HepG2 (cell line): Measurements from ENCODE around the gene GARIN5A. TPM values are rescaled to one million over a fixed set of nuclear protein-coding genes. Genes with fewer than 3 reads are reported as not detected.

Experiments
- ATAC-seq: fragments of 200-7000 bp; cut with Tn5 transposase; 3 replicates; pipeline ENCODE4 v1.9.1; 2020; ENCODE audit warnings: mild to moderate bottlenecking, moderate library complexity
- BruUV-seq: library from RNA; stranded (reverse); fragments of 400-500 nt; replicated peaks from 2 replicates; lab custom pipeline; 2021; lab: Mats Ljungman, UMichigan
- CTCF ChIA-PET: fragments of 300-600 bp; formaldehyde crosslinking; extraction: SDS; loops from one replicate; lab custom pipeline; 2021; ENCODE audit warnings: low total read pairs, inconsistent platforms, low intra/inter-chr PET ratio; lab: Yijun Ruan, JAX
- POLR2A ChIA-PET: fragments of 350-600 bp; sonication (Branson Sonifier 250); formaldehyde crosslinking; loops from one replicate; lab custom pipeline; 2020; ENCODE audit warnings: antibody characterized with exemption, inconsistent platforms; lab: Yijun Ruan, JAX
- DNase-seq: peaks from one replicate; pipeline ENCODE4 v3.0.0-alpha.2; 2015; ENCODE audit warnings: low spot score
- FAIRE-seq: peaks from 3 replicates; lab custom pipeline; 2011; peaks lifted over from hg19 to GRCh38; lab: Jason Lieb, UNC
- H2AFZ ChIP-seq: one replicate; pipeline ENCODE4 v1.6.1; 2011; ENCODE audit warnings: low read length, inconsistent platforms
- H3K27ac ChIP-seq: fragments of 300-600 bp; 3 replicates; pipeline ENCODE4 v1.8.0; 2011; ENCODE audit warnings: mixed run types, mild to moderate bottlenecking, mixed read lengths, low read length, inconsistent platforms; ENCODE audit not compliant: insufficient read depth; ENCODE audit errors: extremely low read length
- H3K27me3 ChIP-seq, 2 experiments: fragments of 200-600 bp in 1 of 2; 2 replicates in 1 of 2; 3 replicates in 1 of 2; pipeline versions ENCODE4 v1.6.0 to v1.8.0; 2011; ENCODE audit warnings: low read length in 2 of 2, mild to moderate bottlenecking in 2 of 2, moderate library complexity in 2 of 2, inconsistent platforms in 1 of 2; ENCODE audit not compliant: insufficient read depth in 2 of 2, control insufficient read depth in 1 of 2
- H3K36me3 ChIP-seq, 2 experiments: fragments of 200-600 bp in 1 of 2; replicated peaks in 1 of 2; 2 replicates in 1 of 2; 3 replicates in 1 of 2; pipeline versions ENCODE4 v1.5.1 to v1.8.0; 2011; ENCODE audit warnings: low read length in 2 of 2, inconsistent platforms in 1 of 2; ENCODE audit not compliant: insufficient read depth in 2 of 2, control insufficient read depth in 1 of 2
- H3K4me1 ChIP-seq: 2 replicates; pipeline ENCODE4 v1.5.1; 2012; ENCODE audit warnings: low read length, inconsistent platforms; ENCODE audit not compliant: insufficient read depth
- H3K4me2 ChIP-seq: 2 replicates; pipeline ENCODE4 v1.6.0; 2011; ENCODE audit warnings: low read depth, low read length, inconsistent platforms
- H3K4me3 ChIP-seq, 3 experiments: fragments of 200-600 bp in 1 of 3; sonication (generic), shearing (Covaris generic) in 1 of 3; replicated peaks in 1 of 3; 2 replicates each; pipeline ENCODE4 v1.5.1; 2011 to 2016; ENCODE audit warnings: low read length in 3 of 3, inconsistent platforms in 2 of 3, low read depth in 2 of 3, mild to moderate bottlenecking in 2 of 3, control low read depth in 1 of 3, mixed read lengths in 1 of 3; ENCODE audit not compliant: insufficient read depth in 1 of 3
- H3K79me2 ChIP-seq: one replicate; pipeline ENCODE4 v1.6.1; 2011; ENCODE audit warnings: low read length, inconsistent platforms; ENCODE audit not compliant: insufficient read depth
- H3K9ac ChIP-seq: 2 replicates; pipeline ENCODE4 v1.6.0; 2011; ENCODE audit warnings: mild to moderate bottlenecking, low read depth, low read length, inconsistent platforms; ENCODE audit not compliant: insufficient read depth
- H3K9me3 ChIP-seq: 2 replicates; pipeline ENCODE4 v1.5.1; 2012; ENCODE audit warnings: mild to moderate bottlenecking, low read length
- H4K20me1 ChIP-seq: 2 replicates; pipeline ENCODE4 v1.6.0; 2011; ENCODE audit warnings: inconsistent platforms, mild to moderate bottlenecking, low read length, moderate library complexity; ENCODE audit not compliant: insufficient read depth
- AGO2 ChIP-seq: fragments of 200-400 bp; formaldehyde crosslinking; optimal IDR thresholded peaks from 2 replicates; pipeline ENCODE3; 2017; ENCODE audit warnings: mild to moderate bottlenecking, low read depth, low read length, moderate library complexity
- ATRX ChIP-seq: sonication (generic); formaldehyde crosslinking; IDR thresholded peaks from 2 replicates; pipeline ENCODE4 v1.4.0; 2020; ENCODE audit warnings: missing genetic modification reagents, borderline replicate concordance
- DPF2 ChIP-seq: sonication (generic); formaldehyde crosslinking; IDR thresholded peaks from 2 replicates; pipeline ENCODE4 v1.4.0; 2020; ENCODE audit warnings: mild to moderate bottlenecking, low read depth, missing genetic modification reagents, borderline replicate concordance
- HOXA5 ChIP-seq: sonication (generic); formaldehyde crosslinking; IDR thresholded peaks from 2 replicates; pipeline ENCODE4 v1.4.0; 2020; ENCODE audit warnings: missing genetic modification reagents
- JARID2 ChIP-seq: sonication (generic); formaldehyde crosslinking; IDR thresholded peaks from 2 replicates; pipeline ENCODE4 v1.8.1; 2023; ENCODE audit warnings: missing genetic modification reagents, inconsistent platforms; ENCODE audit not compliant: insufficient replicate concordance
- MIXL1 ChIP-seq: IDR thresholded peaks from 2 replicates; pipeline ENCODE4 v1.6.1; 2016
- RARA ChIP-seq: IDR thresholded peaks from 2 replicates; pipeline ENCODE4 v1.6.1; 2016; ENCODE audit warnings: missing genetic modification reagents, missing compliant biosample characterization
- SIN3A ChIP-seq: IDR thresholded peaks from 2 replicates; pipeline ENCODE4 v1.6.1; 2011; ENCODE audit warnings: low read depth, mild to moderate bottlenecking, control low read depth, low read length, borderline replicate concordance
- YY1 ChIP-seq: IDR thresholded peaks from 2 replicates; pipeline ENCODE4 v1.6.1; 2011; ENCODE audit warnings: low read length, low read depth, moderate library complexity, mild to moderate bottlenecking; ENCODE audit not compliant: insufficient read depth, insufficient replicate concordance
- ZSCAN25 ChIP-seq: sonication (generic); formaldehyde crosslinking; IDR thresholded peaks from 2 replicates; pipeline ENCODE4 v1.8.0; 2022; ENCODE audit warnings: mild to moderate bottlenecking, missing genetic modification reagents
- WGBS: methylation state at CpG from one replicate; pipeline ENCODE4 v1.1.6; 2017; ENCODE audit warnings: low lambda C conversion rate; 5-methylcytosine and 5-hydroxymethylcytosine counted together
- in situ Hi-C: cut with HindIII; loops from 2 replicates; pipeline ENCODE4 v1.10.0; 2017; ENCODE audit warnings: low pct_unique_long_range_greater_than_20kb; ENCODE audit not compliant: extremely low pct_ligation_motif_present
- intact Hi-C: fragments of 100-400 bp; cut with micrococcal nuclease; formaldehyde crosslinking; loops from one replicate; pipeline ENCODE4 v1.10.0; 2022; ENCODE audit not compliant: unreplicated experiment
- polyA plus RNA-seq, 8 experiments: library from polyadenylated mRNA; depleted of rRNA in 3 of 8; stranded (reverse) in 7 of 8; unstranded in 1 of 8; fragments of >200 nt; fragmentation: Illumina TruSeq in 4 of 8; extraction: Trizol in 4 of 8; gene quantifications; 2 replicates each; pipeline versions ENCODE4 v1.2.1 to v1.2.3, GENCODE V29; 2011 to 2016; ENCODE audit warnings: low read depth in 4 of 8, missing spikeins in 1 of 8, mixed read lengths in 1 of 8; ENCODE audit not compliant: insufficient read depth in 1 of 8
- total RNA-seq, 5 experiments: library from RNA; depleted of rRNA; stranded (reverse); fragments of >200 nt; fragmentation: Illumina TruSeq; extraction: Trizol; gene quantifications; 2 replicates each; pipeline ENCODE4 v1.2.3, GENCODE V29; 2016; ENCODE audit warnings: low read depth in 1 of 5
- TF ChIP-seq, protein P1 (sequence below): sonication (generic); formaldehyde crosslinking; IDR thresholded peaks from 2 replicates; pipeline ENCODE4 v1.5.1; 2020; ENCODE audit warnings: mild to moderate bottlenecking, missing genetic modification reagents, moderate library complexity
- TF ChIP-seq, protein P2 (sequence below): IDR thresholded peaks from 2 replicates; pipeline ENCODE4 v1.6.1; 2016
- TF ChIP-seq, protein P3 (sequence below): sonication (generic); formaldehyde crosslinking; IDR thresholded peaks from 2 replicates; pipeline ENCODE4 v1.4.0; 2020; ENCODE audit warnings: low read depth, missing genetic modification reagents
- TF ChIP-seq, protein P4 (sequence below), 2 experiments: fragments of 450-650 bp in 1 of 2; sonication (generic) in 1 of 2; formaldehyde crosslinking; IDR thresholded peaks; 2 replicates each; pipeline versions ENCODE4 v1.5.0 to v1.8.0; 2020 to 2022; ENCODE audit warnings: mild to moderate bottlenecking in 1 of 2, missing genetic modification reagents in 1 of 2

The GARIN5A gene
- total and polyA plus RNA-seq, 2 of the 13 experiments (the other 11 are each of a cell fraction or from before 2014, with no cell fraction given): not detected

DNA sequence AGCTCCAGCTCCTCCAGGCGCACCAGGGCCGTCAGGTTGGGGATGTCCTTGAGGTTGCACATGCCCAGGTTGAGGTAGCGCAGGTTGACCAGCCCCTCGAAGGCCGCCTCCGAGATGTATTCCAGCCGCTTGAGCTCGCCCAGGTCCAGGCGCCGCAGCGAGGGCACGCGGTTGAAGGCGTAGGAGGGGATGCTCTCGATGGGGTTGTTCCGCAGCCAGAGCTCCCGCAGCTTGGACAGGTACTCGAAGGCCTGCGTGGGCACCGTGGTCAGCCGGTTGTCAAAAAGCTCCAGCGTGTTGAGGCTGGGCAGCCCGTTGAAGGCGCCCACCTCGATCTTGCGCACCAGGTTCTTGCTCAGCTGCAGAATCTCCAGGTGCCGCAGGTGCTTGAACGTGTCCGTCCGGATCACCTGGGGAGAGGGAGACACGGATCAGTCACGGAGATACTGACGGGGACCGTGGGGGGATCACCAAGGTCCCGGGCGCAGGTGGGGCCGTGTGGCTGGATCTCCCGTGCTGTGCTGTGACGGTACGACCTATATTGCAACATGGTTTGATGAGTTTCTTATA is 42.4 kb upstream of the GARIN5A start:
- POLR2A ChIA-PET: no interaction called here
- no peak overlapping the region for H3K4me3 ChIP-seq

More for the DNA sequence above, 42.4 kb upstream of the GARIN5A start:
- FAIRE-seq: no peak
- no peaks in the 10 kb centered on the region for H3K79me2 ChIP-seq
- no peaks in the 10 kb centered on the region for H4K20me1 ChIP-seq
- no peak for ATAC-seq
- CTCF ChIA-PET: no interaction called here
- 0 out of 5 replicates have a peak, but pooled peaks cover 0 to 4% of the 10 kb centered on the region in 2 experiments for H3K27me3 ChIP-seq
- H3K36me3 ChIP-seq: no peaks in the 10 kb centered on the region
- no peaks in the 10 kb centered on the region for H3K9me3 ChIP-seq
- no peak overlapping the region for H3K9ac ChIP-seq
- no TSS peak for BruUV-seq
- 86% methylated on average over 26 of the region's 40 CpGs for WGBS
- H3K27ac ChIP-seq: no peak overlapping the region
- no peak overlapping the region for H3K4me2 ChIP-seq
- peaks cover 1% of the 10 kb centered on the region; the same call in 1 of the 2 replicates for H3K4me1 ChIP-seq
- in situ Hi-C loops: no loop called here
- TF ChIP-seq, protein P1, sequence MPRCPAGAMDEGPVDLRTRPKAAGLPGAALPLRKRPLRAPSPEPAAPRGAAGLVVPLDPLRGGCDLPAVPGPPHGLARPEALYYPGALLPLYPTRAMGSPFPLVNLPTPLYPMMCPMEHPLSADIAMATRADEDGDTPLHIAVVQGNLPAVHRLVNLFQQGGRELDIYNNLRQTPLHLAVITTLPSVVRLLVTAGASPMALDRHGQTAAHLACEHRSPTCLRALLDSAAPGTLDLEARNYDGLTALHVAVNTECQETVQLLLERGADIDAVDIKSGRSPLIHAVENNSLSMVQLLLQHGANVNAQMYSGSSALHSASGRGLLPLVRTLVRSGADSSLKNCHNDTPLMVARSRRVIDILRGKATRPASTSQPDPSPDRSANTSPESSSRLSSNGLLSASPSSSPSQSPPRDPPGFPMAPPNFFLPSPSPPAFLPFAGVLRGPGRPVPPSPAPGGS (CRISPR knock-in tag): no peak
- TF ChIP-seq MIXL1 (CRISPR knock-in tag): no peak
- TF ChIP-seq, protein P2, sequence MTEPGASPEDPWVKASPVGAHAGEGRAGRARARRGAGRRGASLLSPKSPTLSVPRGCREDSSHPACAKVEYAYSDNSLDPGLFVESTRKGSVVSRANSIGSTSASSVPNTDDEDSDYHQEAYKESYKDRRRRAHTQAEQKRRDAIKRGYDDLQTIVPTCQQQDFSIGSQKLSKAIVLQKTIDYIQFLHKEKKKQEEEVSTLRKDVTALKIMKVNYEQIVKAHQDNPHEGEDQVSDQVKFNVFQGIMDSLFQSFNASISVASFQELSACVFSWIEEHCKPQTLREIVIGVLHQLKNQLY: no peak
- TF ChIP-seq AGO2: no peak
- TF ChIP-seq JARID2 (CRISPR knock-in tag): no peak
- no peak for TF ChIP-seq SIN3A
- no peak for TF ChIP-seq YY1
- TF ChIP-seq ZSCAN25: no peak
- TF ChIP-seq, protein P3, sequence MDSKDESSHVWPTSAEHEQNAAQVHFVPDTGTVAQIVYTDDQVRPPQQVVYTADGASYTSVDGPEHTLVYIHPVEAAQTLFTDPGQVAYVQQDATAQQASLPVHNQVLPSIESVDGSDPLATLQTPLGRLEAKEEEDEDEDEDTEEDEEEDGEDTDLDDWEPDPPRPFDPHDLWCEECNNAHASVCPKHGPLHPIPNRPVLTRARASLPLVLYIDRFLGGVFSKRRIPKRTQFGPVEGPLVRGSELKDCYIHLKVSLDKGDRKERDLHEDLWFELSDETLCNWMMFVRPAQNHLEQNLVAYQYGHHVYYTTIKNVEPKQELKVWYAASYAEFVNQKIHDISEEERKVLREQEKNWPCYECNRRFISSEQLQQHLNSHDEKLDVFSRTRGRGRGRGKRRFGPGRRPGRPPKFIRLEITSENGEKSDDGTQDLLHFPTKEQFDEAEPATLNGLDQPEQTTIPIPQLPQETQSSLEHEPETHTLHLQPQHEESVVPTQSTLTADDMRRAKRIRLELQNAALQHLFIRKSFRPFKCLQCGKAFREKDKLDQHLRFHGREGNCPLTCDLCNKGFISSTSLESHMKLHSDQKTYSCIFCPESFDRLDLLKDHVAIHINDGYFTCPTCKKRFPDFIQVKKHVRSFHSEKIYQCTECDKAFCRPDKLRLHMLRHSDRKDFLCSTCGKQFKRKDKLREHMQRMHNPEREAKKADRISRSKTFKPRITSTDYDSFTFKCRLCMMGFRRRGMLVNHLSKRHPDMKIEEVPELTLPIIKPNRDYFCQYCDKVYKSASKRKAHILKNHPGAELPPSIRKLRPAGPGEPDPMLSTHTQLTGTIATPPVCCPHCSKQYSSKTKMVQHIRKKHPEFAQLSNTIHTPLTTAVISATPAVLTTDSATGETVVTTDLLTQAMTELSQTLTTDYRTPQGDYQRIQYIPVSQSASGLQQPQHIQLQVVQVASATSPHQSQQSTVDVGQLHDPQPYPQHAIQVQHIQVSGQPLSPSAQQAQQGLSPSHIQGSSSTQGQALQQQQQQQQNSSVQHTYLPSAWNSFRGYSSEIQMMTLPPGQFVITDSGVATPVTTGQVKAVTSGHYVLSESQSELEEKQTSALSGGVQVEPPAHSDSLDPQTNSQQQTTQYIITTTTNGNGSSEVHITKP (CRISPR knock-in tag): no peak
- TF ChIP-seq RARA (CRISPR knock-in tag): no peak
- TF ChIP-seq DPF2: no peak
- no peak for TF ChIP-seq HOXA5 (CRISPR knock-in tag)
- TF ChIP-seq, protein P4, sequence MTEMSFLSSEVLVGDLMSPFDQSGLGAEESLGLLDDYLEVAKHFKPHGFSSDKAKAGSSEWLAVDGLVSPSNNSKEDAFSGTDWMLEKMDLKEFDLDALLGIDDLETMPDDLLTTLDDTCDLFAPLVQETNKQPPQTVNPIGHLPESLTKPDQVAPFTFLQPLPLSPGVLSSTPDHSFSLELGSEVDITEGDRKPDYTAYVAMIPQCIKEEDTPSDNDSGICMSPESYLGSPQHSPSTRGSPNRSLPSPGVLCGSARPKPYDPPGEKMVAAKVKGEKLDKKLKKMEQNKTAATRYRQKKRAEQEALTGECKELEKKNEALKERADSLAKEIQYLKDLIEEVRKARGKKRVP (CRISPR knock-in tag; IDR thresholded peaks at IDR 0.05): no peak
- no peak for TF ChIP-seq ATRX
- intact Hi-C loops: no loop called here
- no peak overlapping the region for H2AFZ ChIP-seq
- no peak for DNase-seq
